HEK293T (cell line): ENCODE results near the gene EGFLAM.

Experiments used
- BHLHE40 ChIP-seq: fragments of 450-650 bp; IDR thresholded peaks from 2 replicates; pipeline ENCODE4 v1.6.1; 2016; ENCODE audit warnings: mild to moderate bottlenecking, moderate library complexity, borderline replicate concordance
- FOXM1 ChIP-seq: fragments of 450-650 bp; IDR thresholded peaks from 2 replicates; pipeline ENCODE4 v1.6.1; 2017; ENCODE audit warnings: mild to moderate bottlenecking, borderline replicate concordance
- HDGF ChIP-seq: fragments of 450-650 bp; IDR thresholded peaks from 2 replicates; pipeline ENCODE4 v1.6.1; 2017; ENCODE audit warnings: antibody characterized with exemption, borderline replicate concordance
- PKNOX1 ChIP-seq: fragments of 450-650 bp; IDR thresholded peaks from 2 replicates; pipeline ENCODE4 v1.6.1; 2016
- SP1 ChIP-seq: fragments of 450-650 bp; IDR thresholded peaks from 2 replicates; pipeline ENCODE4 v1.6.1; 2017
- SUZ12 ChIP-seq: fragments of 450-650 bp; IDR thresholded peaks from 2 replicates; pipeline ENCODE4 v1.6.1; 2016; ENCODE audit warnings: mild to moderate bottlenecking
- TARDBP ChIP-seq: fragments of 450-650 bp; IDR thresholded peaks from 2 replicates; pipeline ENCODE4 v1.6.1; 2016

DNA sequence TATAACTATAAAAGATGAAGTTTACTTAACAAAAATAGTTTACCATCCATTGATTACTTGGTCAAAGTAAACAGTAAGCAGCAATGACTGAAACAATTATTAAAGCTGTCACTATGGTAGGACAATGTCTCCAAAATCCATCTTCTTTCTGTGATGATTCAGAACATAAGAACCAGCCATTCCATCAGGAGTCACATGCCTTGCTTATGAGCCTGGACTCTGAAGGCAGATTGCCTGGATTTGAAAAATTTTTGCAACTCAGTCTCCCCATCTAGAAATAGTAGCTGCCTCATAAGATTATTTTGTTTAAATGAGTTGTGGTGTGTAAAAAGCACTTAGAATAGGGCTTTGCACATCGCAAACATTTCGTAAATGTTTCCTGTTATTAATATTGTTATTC lies 161.9 kb downstream of the EGFLAM start:
- TF ChIP-seq SUZ12 = no peak
- TF ChIP-seq HDGF = no peak
- TF ChIP-seq PKNOX1 = no peak
- TF ChIP-seq BHLHE40 = no peak
- no peak for TF ChIP-seq TARDBP
- no peak for TF ChIP-seq FOXM1
- no peak for TF ChIP-seq SP1
